Inflammatory macrophage (primary cell): ENCODE measurements around the gene OPTN.

Experiments used
- DNase-seq, 2 donors: peaks; one replicate each; pipeline ENCODE4 v3.0.0-alpha.2; 2020 to 2022

OPTN gene

DNA sequence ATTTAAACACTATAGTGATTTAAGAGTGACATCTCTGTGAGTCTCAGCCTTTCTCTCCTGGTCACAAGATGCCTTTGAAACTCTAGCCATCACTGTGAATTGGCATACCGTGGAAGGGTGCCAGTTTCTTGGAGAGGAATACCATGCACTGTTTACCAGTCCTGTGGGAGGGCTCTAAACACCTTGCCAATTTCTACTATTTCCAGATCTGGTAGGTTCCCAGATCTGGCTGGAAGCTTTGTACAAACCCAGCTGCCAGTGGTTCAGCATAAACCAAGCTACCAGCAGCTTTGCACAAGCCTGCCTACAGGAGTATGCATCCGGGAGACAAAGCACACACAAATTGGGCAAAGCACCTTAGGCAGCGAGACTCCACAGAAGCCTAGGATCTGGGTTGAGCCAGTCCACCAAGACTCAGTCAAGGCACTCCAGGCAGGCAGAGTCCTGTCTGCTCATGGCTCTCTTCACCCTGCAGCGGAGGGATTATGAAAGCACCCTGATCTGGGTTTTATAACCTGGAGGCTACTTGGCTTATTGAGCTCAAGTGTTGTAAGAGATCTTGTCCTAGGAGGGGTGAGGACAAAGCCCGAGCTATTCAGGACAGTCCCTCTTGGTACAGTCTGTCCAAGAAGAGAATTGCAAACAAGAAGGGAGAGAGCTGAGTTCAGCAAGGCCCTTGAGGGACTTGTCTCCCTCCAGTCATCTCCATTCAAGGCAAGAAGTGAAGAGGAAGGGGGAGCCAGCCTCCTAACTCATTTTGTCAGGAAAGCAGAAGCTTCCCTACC, 85.0 kb downstream of the OPTN start:
- no peak for DNase-seq

DNA sequence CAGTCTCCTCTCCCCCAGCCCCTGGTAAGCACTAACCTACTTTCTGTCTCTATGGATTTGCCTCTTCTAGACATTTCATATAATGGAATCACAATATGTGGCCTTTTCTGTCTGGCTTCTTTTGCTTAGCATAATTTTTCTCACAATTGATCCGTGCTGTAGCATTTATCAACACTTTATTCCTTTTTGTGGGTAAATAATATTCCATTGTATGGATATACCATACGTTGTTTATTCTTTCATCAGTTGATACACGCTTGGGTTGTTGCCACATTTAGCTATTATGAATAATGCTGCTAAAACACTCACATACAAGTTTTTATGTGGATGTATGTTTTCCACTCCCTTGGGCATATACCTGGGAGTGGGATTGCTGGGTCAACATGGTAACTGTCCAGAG, 87.2 kb downstream of the OPTN start:
- no peak for DNase-seq
